ENCODE data around the gene MEF2C.
"Not testable (repeated sequence)": the region's sequence is repeated elsewhere in the genome, so short reads cannot be mapped to it uniquely, and the experiment has no call there.

DNA sequence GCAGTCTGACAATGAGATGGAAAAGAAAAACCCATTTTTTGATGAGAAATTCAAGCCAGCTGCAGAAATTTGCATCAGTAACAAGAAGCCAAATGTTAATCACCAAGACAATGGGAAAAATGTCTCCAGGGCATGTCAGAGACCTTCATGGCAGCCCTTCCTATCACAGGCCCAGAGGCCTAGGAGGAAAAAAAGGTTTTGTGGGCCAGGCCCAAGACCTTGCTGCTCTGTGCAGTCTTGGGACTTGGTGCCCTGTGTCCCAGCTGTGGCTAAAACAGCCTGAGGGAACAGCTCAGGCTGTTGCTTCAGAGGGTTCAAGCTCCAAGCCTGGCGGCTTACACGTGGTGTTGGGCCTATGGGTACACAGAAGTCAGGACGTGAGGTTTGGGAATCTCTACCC, 26.6 kb downstream of the MEF2C start:
- TF ChIP-seq, protein P1, sequence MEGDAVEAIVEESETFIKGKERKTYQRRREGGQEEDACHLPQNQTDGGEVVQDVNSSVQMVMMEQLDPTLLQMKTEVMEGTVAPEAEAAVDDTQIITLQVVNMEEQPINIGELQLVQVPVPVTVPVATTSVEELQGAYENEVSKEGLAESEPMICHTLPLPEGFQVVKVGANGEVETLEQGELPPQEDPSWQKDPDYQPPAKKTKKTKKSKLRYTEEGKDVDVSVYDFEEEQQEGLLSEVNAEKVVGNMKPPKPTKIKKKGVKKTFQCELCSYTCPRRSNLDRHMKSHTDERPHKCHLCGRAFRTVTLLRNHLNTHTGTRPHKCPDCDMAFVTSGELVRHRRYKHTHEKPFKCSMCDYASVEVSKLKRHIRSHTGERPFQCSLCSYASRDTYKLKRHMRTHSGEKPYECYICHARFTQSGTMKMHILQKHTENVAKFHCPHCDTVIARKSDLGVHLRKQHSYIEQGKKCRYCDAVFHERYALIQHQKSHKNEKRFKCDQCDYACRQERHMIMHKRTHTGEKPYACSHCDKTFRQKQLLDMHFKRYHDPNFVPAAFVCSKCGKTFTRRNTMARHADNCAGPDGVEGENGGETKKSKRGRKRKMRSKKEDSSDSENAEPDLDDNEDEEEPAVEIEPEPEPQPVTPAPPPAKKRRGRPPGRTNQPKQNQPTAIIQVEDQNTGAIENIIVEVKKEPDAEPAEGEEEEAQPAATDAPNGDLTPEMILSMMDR (optimal IDR thresholded peaks at IDR 0.05 in 1 of 3, IDR thresholded peaks at IDR 0.05 in 1 of 3, conservative IDR thresholded peaks at IDR 0.05 in 1 of 3; ENCODE audit: extremely low read depth in 1 of 3, insufficient read depth in 2 of 3, low read length in 3 of 3) = not testable (repeated sequence)
- not testable (repeated sequence) for TF ChIP-seq EZH2 (IDR thresholded peaks at IDR 0.05; ENCODE audit: low read length)

Measured in keratinocyte (primary cell).